ENCODE data around the gene ZSCAN30. TPM values are rescaled to one million over a fixed set of nuclear protein-coding genes. Genes with fewer than 3 reads are reported as not detected.
"Not testable (repeated sequence)": the region's sequence is repeated elsewhere in the genome, so short reads cannot be mapped to it uniquely, and the experiment has no call there.

The ZSCAN30 gene
- total RNA-seq, 1 experiment from 2014 or later = 12.1 TPM

- ChIA-PET POLR2A (no interaction called here), CTCF (no interaction called here)
- no peak for DNase-seq (ENCODE audit: low read depth, low spot score)
- Histone ChIP-seq H3K4me1 (ENCODE audit: control insufficient read depth, insufficient read depth, low read length) (no peaks in the 10 kb centered on the region), H3K36me3 (ENCODE audit: control insufficient read depth, insufficient read depth, low read length) (no peaks in the 10 kb centered on the region), H3K27ac (ENCODE audit: low read length) (no peak overlapping the region), H3K9me3 (ENCODE audit: control insufficient read depth, insufficient read depth, low read depth, low read length) (no peaks in the 10 kb centered on the region), H3K27me3 (ENCODE audit: control insufficient read depth, insufficient read depth, low read length) (no peaks in the 10 kb centered on the region), H3K4me3 (ENCODE audit: low read depth in 2 of 2, low read length in 2 of 2) (no peak overlapping the region)
- TF ChIP-seq POLR2AphosphoS5 (IDR thresholded peaks at IDR 0.05; ENCODE audit: low read depth, low read length) (no peak), CTCF (IDR thresholded peaks at IDR 0.05) (no peak), TCF7L2 (IDR thresholded peaks at IDR 0.05; ENCODE audit: low read depth, low read length) (no peak), REST (IDR thresholded peaks at IDR 0.05; ENCODE audit: insufficient read depth in 1 of 2, low read depth in 2 of 2, low read length in 1 of 2) (no peak), SIN3A (IDR thresholded peaks at IDR 0.05; ENCODE audit: borderline replicate concordance, insufficient read depth, low read depth, low read length) (no peak)
- no TSS peak for BruUV-seq (replicated peaks)
- in situ Hi-C loops (cut with HindIII; ENCODE audit: low pct_unique_long_range_greater_than_20kb, low sequenced_read_pairs) = no loop called here
- intact Hi-C loops (cut with micrococcal nuclease; ENCODE audit: unreplicated experiment) = no loop called here
- no peak for ATAC-seq
Measured at GRCh38 chr18:35215026-35215425, 75.0 kb downstream of the ZSCAN30 start.

- ATAC-seq; DNase-seq (ENCODE audit: low read depth, low spot score); H3K36me3 ChIP-seq (ENCODE audit: control insufficient read depth, insufficient read depth, low read length); H3K4me1 ChIP-seq (ENCODE audit: control insufficient read depth, insufficient read depth, low read length); CTCF ChIA-PET; in situ Hi-C loops (cut with HindIII; ENCODE audit: low pct_unique_long_range_greater_than_20kb, low sequenced_read_pairs); H3K27ac ChIP-seq (ENCODE audit: low read length); BruUV-seq (replicated peaks); intact Hi-C loops (cut with micrococcal nuclease; ENCODE audit: unreplicated experiment); POLR2A ChIA-PET; H3K27me3 ChIP-seq (ENCODE audit: control insufficient read depth, insufficient read depth, low read length); H3K4me3 ChIP-seq (ENCODE audit: low read depth in 2 of 2, low read length in 2 of 2); H3K9me3 ChIP-seq (ENCODE audit: control insufficient read depth, insufficient read depth, low read depth, low read length): not testable (repeated sequence)
Measured at GRCh38 chr18:35205746-35206458, 84.1 kb downstream of the ZSCAN30 start.

- in situ Hi-C loops (cut with HindIII; ENCODE audit: low pct_unique_long_range_greater_than_20kb, low sequenced_read_pairs) = no loop called here
- intact Hi-C loops (cut with micrococcal nuclease; ENCODE audit: unreplicated experiment) = no loop called here
- no peak overlapping the region for H3K4me3 ChIP-seq (ENCODE audit: low read depth in 2 of 2, low read length in 2 of 2)
- H3K27ac ChIP-seq (ENCODE audit: low read length) = no peak overlapping the region
- H3K4me1 ChIP-seq (ENCODE audit: control insufficient read depth, insufficient read depth, low read length) = no peaks in the 10 kb centered on the region
- DNase-seq (ENCODE audit: low read depth, low spot score) (no peak), ATAC-seq (no peak)
- no peaks in the 10 kb centered on the region; the same call in 1 of the 2 replicates for H3K27me3 ChIP-seq (ENCODE audit: control insufficient read depth, insufficient read depth, low read length)
- ChIA-PET CTCF (no interaction called here), POLR2A (no interaction called here)
- TF ChIP-seq REST (IDR thresholded peaks at IDR 0.05; ENCODE audit: insufficient read depth in 1 of 2, low read depth in 2 of 2, low read length in 1 of 2) = no peak
- TF ChIP-seq SIN3A (IDR thresholded peaks at IDR 0.05; ENCODE audit: borderline replicate concordance, insufficient read depth, low read depth, low read length) = no peak
- no peak for TF ChIP-seq CTCF (IDR thresholded peaks at IDR 0.05)
- TF ChIP-seq POLR2AphosphoS5 (IDR thresholded peaks at IDR 0.05; ENCODE audit: low read depth, low read length) = no peak
- TF ChIP-seq TCF7L2 (IDR thresholded peaks at IDR 0.05; ENCODE audit: low read depth, low read length) = no peak
- no peaks in the 10 kb centered on the region for H3K36me3 ChIP-seq (ENCODE audit: control insufficient read depth, insufficient read depth, low read length)
- BruUV-seq (replicated peaks) = no TSS peak
- 0 out of 2 replicates have a peak, but pooled peaks cover 4% of the 10 kb centered on the region for H3K9me3 ChIP-seq (ENCODE audit: control insufficient read depth, insufficient read depth, low read depth, low read length)
Measured at GRCh38 chr18:35205199-35205712, 84.8 kb downstream of the ZSCAN30 start.

All from Panc1 (cell line).